ENCODE results near the gene PRELID3B. TPM values are rescaled to one million over a fixed set of nuclear protein-coding genes. Genes with fewer than 3 reads are reported as not detected.

Gene PRELID3B
- total RNA-seq, 2 experiments from 2014 or later = 55.8 to 59.1 TPM

DNA sequence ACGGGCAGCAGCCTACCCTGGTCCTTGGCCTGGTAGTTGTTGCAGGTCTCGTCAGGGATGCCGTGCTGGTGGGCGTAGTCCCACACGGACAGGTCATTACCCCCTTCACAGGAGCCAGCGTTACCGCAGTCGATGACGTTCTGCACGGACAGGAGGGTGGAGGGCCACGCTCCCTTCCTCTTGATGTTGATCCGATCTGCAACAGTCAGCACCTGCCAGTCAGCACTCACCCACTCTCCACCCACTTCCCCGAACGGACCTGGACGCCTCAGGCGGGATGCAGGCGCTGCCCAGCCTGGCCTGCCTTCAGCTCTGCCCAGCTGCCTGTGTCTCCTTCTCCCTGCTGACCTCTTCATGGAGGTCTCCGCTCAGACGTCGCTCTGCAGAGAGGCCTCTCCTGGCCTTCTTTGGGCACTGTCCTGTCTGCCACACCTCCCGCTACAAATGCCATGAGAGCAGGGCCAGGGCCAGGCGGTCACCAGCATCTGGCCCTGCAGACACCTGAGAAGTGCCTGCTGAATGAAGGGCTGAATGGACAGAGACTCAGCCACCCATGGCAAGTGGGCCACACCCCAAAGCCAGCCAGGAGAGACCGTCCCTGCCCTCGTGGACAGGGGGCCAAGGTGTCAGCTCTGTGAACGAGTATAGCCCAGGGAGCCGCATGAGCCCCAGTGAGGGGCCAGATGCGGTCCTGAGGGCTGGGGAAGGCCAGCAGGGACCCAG is 41.0 kb downstream of the PRELID3B start:
- Mint-ChIP-seq H3K27me3 (no peaks in the 10 kb centered on the region), H3K9me3 (no peaks in the 10 kb centered on the region), H3K27ac (no peak overlapping the region), H3K36me3 (ENCODE audit: low read depth) (peaks cover 19% of the 10 kb centered on the region), H3K4me1 (ENCODE audit: low read depth) (peaks cover 37% of the 10 kb centered on the region), H3K4me3 (no peak overlapping the region)
- Histone ChIP-seq H3K9me3 (ENCODE audit: control insufficient read depth in 1 of 2, insufficient read depth in 1 of 2, low read length in 2 of 2) (no peaks in the 10 kb centered on the region), H3K4me3 (ENCODE audit: low read length) (no peak overlapping the region), H3K27ac (ENCODE audit: low read depth in 1 of 2, low read length in 2 of 2) (no peak overlapping the region), H3K27me3 (ENCODE audit: control insufficient read depth in 1 of 2, insufficient read depth in 2 of 2, low read length in 2 of 2) (no peaks in the 10 kb centered on the region), H3K36me3 (ENCODE audit: insufficient read depth, low read length) (peaks cover 8% of the 10 kb centered on the region), H3K4me1 (ENCODE audit: insufficient read depth, low read length) (peaks cover 32% of the 10 kb centered on the region)
- ATAC-seq (ENCODE audit: poor library complexity) (no peak), DNase-seq (no peak)
- intact Hi-C loops (cut with DNase I, micrococcal nuclease) = no loop called here
- CTCF ChIA-PET = no interaction called here
- no peak for TF ChIP-seq CTCF (IDR thresholded peaks at IDR 0.05)
- POLR2A ChIA-PET = no interaction called here

- no peaks in the 10 kb centered on the region for H3K27me3 Mint-ChIP-seq
- H3K4me3 Mint-ChIP-seq = no peak overlapping the region
- no peak overlapping the region for H3K27ac Mint-ChIP-seq
- H3K27ac ChIP-seq (ENCODE audit: low read depth in 1 of 2, low read length in 2 of 2) = no peak overlapping the region
- DNase-seq = no peak
- intact Hi-C loops (cut with DNase I, micrococcal nuclease) = no loop called here
- peaks cover 14% of the 10 kb centered on the region for H3K36me3 ChIP-seq (ENCODE audit: insufficient read depth, low read length)
- no peak for TF ChIP-seq CTCF (IDR thresholded peaks at IDR 0.05)
- ATAC-seq (ENCODE audit: poor library complexity) = no peak
- no peak overlapping the region for H3K4me3 ChIP-seq (ENCODE audit: low read length)
- peaks cover 23% of the 10 kb centered on the region for H3K36me3 Mint-ChIP-seq (ENCODE audit: low read depth)
- peaks cover 35% of the 10 kb centered on the region for H3K4me1 Mint-ChIP-seq (ENCODE audit: low read depth)
- ChIA-PET POLR2A (no interaction called here), CTCF (no interaction called here)
- H3K9me3 ChIP-seq (ENCODE audit: control insufficient read depth in 1 of 2, insufficient read depth in 1 of 2, low read length in 2 of 2) = no peaks in the 10 kb centered on the region
- H3K9me3 Mint-ChIP-seq = no peaks in the 10 kb centered on the region
- peaks cover 27% of the 10 kb centered on the region for H3K4me1 ChIP-seq (ENCODE audit: insufficient read depth, low read length)
- no peaks in the 10 kb centered on the region for H3K27me3 ChIP-seq (ENCODE audit: control insufficient read depth in 1 of 2, insufficient read depth in 2 of 2, low read length in 2 of 2)
Measured at GRCh38 chr20:59001068-59001448, 41.5 kb downstream of the PRELID3B start.

GRCh38 chr20:59000326-59000725 is 42.3 kb downstream of the PRELID3B start:
- intact Hi-C loops (cut with DNase I, micrococcal nuclease) = no loop called here
- no peak for DNase-seq
- peaks cover 34% of the 10 kb centered on the region for H3K4me1 Mint-ChIP-seq (ENCODE audit: low read depth)
- H3K4me3 Mint-ChIP-seq = no peak overlapping the region
- H3K4me3 ChIP-seq (ENCODE audit: low read length) = no peak overlapping the region
- no peak overlapping the region for H3K27ac Mint-ChIP-seq
- POLR2A ChIA-PET = no interaction called here
- H3K9me3 Mint-ChIP-seq = no peaks in the 10 kb centered on the region
- H3K9me3 ChIP-seq (ENCODE audit: control insufficient read depth in 1 of 2, insufficient read depth in 1 of 2, low read length in 2 of 2) = no peaks in the 10 kb centered on the region
- ATAC-seq (ENCODE audit: poor library complexity) = no peak
- peaks cover 30% of the 10 kb centered on the region for H3K36me3 Mint-ChIP-seq (ENCODE audit: low read depth)
- H3K36me3 ChIP-seq (ENCODE audit: insufficient read depth, low read length) = peaks cover 20% of the 10 kb centered on the region
- TF ChIP-seq CTCF (IDR thresholded peaks at IDR 0.05) = no peak
- no peaks in the 10 kb centered on the region for H3K27me3 ChIP-seq (ENCODE audit: control insufficient read depth in 1 of 2, insufficient read depth in 2 of 2, low read length in 2 of 2)
- H3K4me1 ChIP-seq (ENCODE audit: insufficient read depth, low read length) = peaks cover 19% of the 10 kb centered on the region
- H3K27me3 Mint-ChIP-seq = no peaks in the 10 kb centered on the region
- CTCF ChIA-PET = no interaction called here
- H3K27ac ChIP-seq (ENCODE audit: low read depth in 1 of 2, low read length in 2 of 2) = no peak overlapping the region

All from CD4-positive, alpha-beta T cell (primary cell).